Smooth muscle cell (in vitro differentiated cells): ENCODE measurements around the gene GRIA1. TPM values are rescaled to one million over a fixed set of nuclear protein-coding genes. Genes with fewer than 3 reads are reported as not detected.

Experiments
- DNase-seq: peaks from one replicate; lab custom pipeline; 2025; ENCODE audit not compliant: unreplicated experiment; lab: John Stamatoyannopoulos, UW
- H2AFZ ChIP-seq: fragments of 200-600 bp; sonication (generic); 2 replicates; pipeline ENCODE4 v1.6.0; 2016; ENCODE audit warnings: antibody characterized with exemption, low read depth, mild to moderate bottlenecking
- H3F3A ChIP-seq: fragments of 200-600 bp; sonication (generic); 2 replicates; pipeline ENCODE4 v1.6.0; 2017; ENCODE audit warnings: antibody characterized with exemption, low read depth
- H3K27ac ChIP-seq: fragments of 200-600 bp; sonication (generic); 2 replicates; pipeline ENCODE4 v1.5.1; 2016; ENCODE audit warnings: low read depth, mild to moderate bottlenecking
- H3K27me3 ChIP-seq: fragments of 200-600 bp; sonication (generic); 2 replicates; pipeline ENCODE4 v1.6.1; 2016; ENCODE audit warnings: low read depth, mild to moderate bottlenecking
- H3K36me3 ChIP-seq: fragments of 200-600 bp; sonication (generic); 2 replicates; pipeline ENCODE4 v1.5.1; 2016; ENCODE audit warnings: low read depth
- H3K4me1 ChIP-seq: fragments of 200-600 bp; sonication (generic); 2 replicates; pipeline ENCODE4 v1.5.1; 2016; ENCODE audit warnings: low read depth
- H3K4me2 ChIP-seq: fragments of 200-600 bp; sonication (generic); 2 replicates; pipeline ENCODE4 v1.6.0; 2016; ENCODE audit warnings: mild to moderate bottlenecking
- H3K4me3 ChIP-seq: fragments of 200-600 bp; sonication (generic); 2 replicates; pipeline ENCODE4 v1.5.1; 2016; ENCODE audit warnings: mild to moderate bottlenecking
- H3K79me2 ChIP-seq: fragments of 200-600 bp; sonication (generic); 2 replicates; pipeline ENCODE4 v1.6.0; 2016; ENCODE audit warnings: low read depth, mild to moderate bottlenecking
- H3K9ac ChIP-seq: fragments of 200-600 bp; sonication (generic); 2 replicates; pipeline ENCODE4 v1.6.0; 2016; ENCODE audit warnings: low read depth
- H3K9me3 ChIP-seq: fragments of 200-600 bp; sonication (generic); replicated peaks from 2 replicates; pipeline ENCODE4 v1.5.1; 2016; ENCODE audit warnings: low read depth
- H4K20me1 ChIP-seq: fragments of 200-600 bp; sonication (generic); 2 replicates; pipeline ENCODE4 v1.6.0; 2016; ENCODE audit warnings: low read depth
- WGBS: methylation state at CpG from one replicate; pipeline ENCODE4 v1.1.7; 2016; ENCODE audit warnings: low lambda C conversion rate; 5-methylcytosine and 5-hydroxymethylcytosine counted together
- polyA plus RNA-seq: library from polyadenylated mRNA; unstranded; fragments of >200 nt; fragmentation: Nextera tagmentation; extraction: Ambion mirVana; gene quantifications from 2 replicates; pipeline ENCODE4 v1.2.1, GENCODE V29; 2016
- total RNA-seq: library from RNA; depleted of rRNA; stranded (reverse); fragments of >200 nt; gene quantifications from 2 replicates; pipeline ENCODE4 v1.2.3, GENCODE V29; 2014
- TF ChIP-seq, protein P1 (sequence below): fragments of 200-600 bp; sonication (generic); IDR thresholded peaks from 2 replicates; pipeline ENCODE4 v1.5.1; 2017; ENCODE audit warnings: borderline replicate concordance, mild to moderate bottlenecking, antibody characterized with exemption; ENCODE audit not compliant: insufficient read depth, poor library complexity, severe bottlenecking

GRIA1 gene
- total and polyA plus RNA-seq, 2 experiments from 2014 or later: 0.17 to 0.94 TPM

DNA sequence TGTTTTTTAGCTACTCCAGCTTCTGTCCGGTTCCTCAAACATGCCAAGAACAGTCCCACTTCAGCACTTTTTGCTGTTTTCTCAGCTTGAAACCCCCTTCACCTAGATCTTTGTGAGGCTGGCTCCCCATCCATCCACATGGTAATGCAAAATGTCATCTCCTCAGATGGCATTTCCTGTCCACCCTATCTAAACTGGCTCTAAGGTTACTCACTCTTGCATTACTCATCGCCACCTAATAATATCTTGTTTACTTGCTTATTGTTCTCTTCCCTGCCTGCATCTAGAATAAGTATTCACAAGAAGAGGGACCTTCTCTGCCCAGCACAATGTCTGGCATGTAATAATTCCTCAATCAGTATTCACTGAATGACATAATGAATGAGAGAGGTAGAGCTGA, 328.2 kb downstream of the GRIA1 start:
- Histone ChIP-seq H2AFZ (no peak overlapping the region), H3K9me3 (no peaks in the 10 kb centered on the region), H3K36me3 (no peaks in the 10 kb centered on the region), H3K4me3 (no peak overlapping the region), H4K20me1 (no peaks in the 10 kb centered on the region), H3K79me2 (no peaks in the 10 kb centered on the region), H3K4me2 (no peak overlapping the region), H3K9ac (no peak overlapping the region), H3K4me1 (no peaks in the 10 kb centered on the region), H3K27me3 (no peaks in the 10 kb centered on the region), H3K27ac (no peak overlapping the region), H3F3A (no peaks in the 10 kb centered on the region)
- WGBS: 93% methylated on average over 2 of the region's 2 CpGs
- no peak for DNase-seq
- TF ChIP-seq, protein P1, sequence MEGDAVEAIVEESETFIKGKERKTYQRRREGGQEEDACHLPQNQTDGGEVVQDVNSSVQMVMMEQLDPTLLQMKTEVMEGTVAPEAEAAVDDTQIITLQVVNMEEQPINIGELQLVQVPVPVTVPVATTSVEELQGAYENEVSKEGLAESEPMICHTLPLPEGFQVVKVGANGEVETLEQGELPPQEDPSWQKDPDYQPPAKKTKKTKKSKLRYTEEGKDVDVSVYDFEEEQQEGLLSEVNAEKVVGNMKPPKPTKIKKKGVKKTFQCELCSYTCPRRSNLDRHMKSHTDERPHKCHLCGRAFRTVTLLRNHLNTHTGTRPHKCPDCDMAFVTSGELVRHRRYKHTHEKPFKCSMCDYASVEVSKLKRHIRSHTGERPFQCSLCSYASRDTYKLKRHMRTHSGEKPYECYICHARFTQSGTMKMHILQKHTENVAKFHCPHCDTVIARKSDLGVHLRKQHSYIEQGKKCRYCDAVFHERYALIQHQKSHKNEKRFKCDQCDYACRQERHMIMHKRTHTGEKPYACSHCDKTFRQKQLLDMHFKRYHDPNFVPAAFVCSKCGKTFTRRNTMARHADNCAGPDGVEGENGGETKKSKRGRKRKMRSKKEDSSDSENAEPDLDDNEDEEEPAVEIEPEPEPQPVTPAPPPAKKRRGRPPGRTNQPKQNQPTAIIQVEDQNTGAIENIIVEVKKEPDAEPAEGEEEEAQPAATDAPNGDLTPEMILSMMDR: no peak

DNA sequence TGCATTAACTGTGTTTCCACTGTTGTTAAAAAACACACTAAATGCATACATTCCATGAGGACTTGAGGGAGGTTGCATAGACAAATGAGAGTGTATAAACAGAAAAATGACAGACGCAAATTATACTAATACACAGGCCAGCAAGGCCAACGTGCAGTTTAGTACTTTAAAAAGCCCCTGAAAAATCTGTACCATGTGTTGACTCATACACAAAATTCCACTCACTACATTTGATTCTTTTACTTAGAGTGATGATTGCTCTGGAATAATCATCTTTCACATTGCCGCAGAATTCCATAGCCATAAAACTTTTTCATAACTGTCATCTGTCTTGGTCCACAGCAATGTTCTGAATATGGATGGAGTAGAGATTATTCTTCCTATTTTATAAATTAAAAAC, 332.6 kb downstream of the GRIA1 start:
- H3K4me3 ChIP-seq: no peak overlapping the region
- no peaks in the 10 kb centered on the region for H3K79me2 ChIP-seq
- H3K4me2 ChIP-seq: no peak overlapping the region
- no peak overlapping the region for H2AFZ ChIP-seq
- H3K9me3 ChIP-seq: no peaks in the 10 kb centered on the region
- no peak overlapping the region for H3K27ac ChIP-seq
- no peak for DNase-seq
- H3F3A ChIP-seq: no peaks in the 10 kb centered on the region
- TF ChIP-seq, protein P1: no peak
- no peak overlapping the region for H3K9ac ChIP-seq
- H3K4me1 ChIP-seq: no peaks in the 10 kb centered on the region
- H4K20me1 ChIP-seq: no peaks in the 10 kb centered on the region
- H3K36me3 ChIP-seq: no peaks in the 10 kb centered on the region
- H3K27me3 ChIP-seq: no peaks in the 10 kb centered on the region
- WGBS: 39% methylated on average over 3 of the region's 3 CpGs

DNA sequence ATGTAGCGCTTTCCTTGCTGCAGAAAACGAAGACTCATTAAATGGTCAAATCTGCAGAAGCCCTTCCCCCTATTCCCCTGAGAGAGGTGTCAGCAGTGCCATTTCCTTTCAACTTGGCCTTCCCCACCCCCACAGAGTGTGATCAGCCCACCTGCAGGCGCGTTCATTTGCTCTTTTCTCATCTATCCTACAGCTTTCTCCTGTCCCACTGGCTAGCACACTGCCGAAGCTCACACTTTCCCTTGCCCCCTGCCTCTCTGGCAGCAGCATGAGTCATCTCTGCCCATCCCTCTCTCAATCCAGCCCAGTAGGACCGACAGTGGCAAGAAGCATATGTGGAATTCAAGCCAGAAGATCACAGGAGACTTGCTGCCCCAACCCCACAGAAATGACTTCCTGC, 334.4 kb downstream of the GRIA1 start:
- Histone ChIP-seq H3K4me1 (no peaks in the 10 kb centered on the region), H3K79me2 (no peaks in the 10 kb centered on the region), H3K27ac (no peak overlapping the region), H4K20me1 (no peaks in the 10 kb centered on the region), H3K4me2 (no peak overlapping the region), H3K4me3 (no peak overlapping the region), H3K27me3 (no peaks in the 10 kb centered on the region), H3F3A (no peaks in the 10 kb centered on the region), H3K36me3 (no peaks in the 10 kb centered on the region), H3K9me3 (no peaks in the 10 kb centered on the region), H2AFZ (no peak overlapping the region), H3K9ac (no peak overlapping the region)
- 18% methylated on average over 6 of the region's 6 CpGs for WGBS
- no peak for DNase-seq
- TF ChIP-seq, protein P1: no peak

DNA sequence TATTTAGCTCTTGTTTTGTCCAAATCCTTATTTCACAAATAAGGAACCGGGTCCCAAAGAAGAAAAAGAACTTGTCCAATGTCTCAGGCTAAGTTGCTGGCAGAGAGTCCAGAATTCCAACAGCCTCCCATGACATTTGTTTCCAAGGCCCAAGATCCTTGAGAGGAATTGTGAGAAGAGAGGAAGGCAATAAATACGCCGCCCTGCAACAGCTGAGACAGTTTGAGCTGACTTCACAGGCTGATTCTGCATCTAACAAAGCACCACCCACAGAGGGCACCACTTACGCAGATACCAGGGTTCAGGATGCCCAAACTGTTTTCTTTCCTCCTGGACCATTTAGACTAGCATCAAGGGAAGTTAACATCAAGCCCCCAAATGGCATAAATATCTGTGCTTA, 336.9 kb downstream of the GRIA1 start:
- no peaks in the 10 kb centered on the region for H3K79me2 ChIP-seq
- TF ChIP-seq, protein P1: no peak
- H3K36me3 ChIP-seq: no peaks in the 10 kb centered on the region

More for the DNA sequence above, 336.9 kb downstream of the GRIA1 start:
- Histone ChIP-seq H3F3A (no peaks in the 10 kb centered on the region), H4K20me1 (no peaks in the 10 kb centered on the region), H3K27ac (no peak overlapping the region), H3K4me3 (no peak overlapping the region), H3K4me1 (no peaks in the 10 kb centered on the region), H3K27me3 (no peaks in the 10 kb centered on the region), H3K4me2 (no peak overlapping the region), H3K9ac (no peak overlapping the region), H2AFZ (no peak overlapping the region), H3K9me3 (no peaks in the 10 kb centered on the region)
- 85% methylated on average over 4 of the region's 4 CpGs for WGBS
- no peak for DNase-seq
